ENCODE data around the gene PTGER4.
"Not testable (repeated sequence)": the region's sequence is repeated elsewhere in the genome, so short reads cannot be mapped to it uniquely, and the experiment has no call there.

Gene PTGER4

DNA sequence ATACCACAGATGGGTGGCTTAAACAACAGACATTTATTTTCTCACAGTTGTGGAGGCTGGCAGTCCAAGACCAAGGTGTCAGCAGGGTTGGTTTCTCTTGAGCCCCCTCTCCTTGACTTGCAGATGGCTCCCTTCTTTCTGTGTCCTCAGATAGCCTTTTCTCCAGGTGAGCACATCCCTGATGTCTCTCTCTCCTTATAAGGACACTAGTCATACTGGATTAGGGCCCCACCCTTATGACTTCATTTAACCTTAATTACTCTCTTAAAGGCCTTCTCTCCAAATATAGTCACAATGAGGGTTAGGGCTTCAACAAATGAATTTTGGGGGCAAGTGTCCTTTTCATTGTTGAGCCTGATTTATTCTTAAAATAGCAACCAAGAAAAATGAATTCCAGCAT is 14.7 kb downstream of the PTGER4 start:
- DNase-seq, result no peak

- DNase-seq, result no peak
Measured at GRCh38 chr5:40700116-40700782, 20.5 kb downstream of the PTGER4 start.

GRCh38 chr5:40702027-40702426 is 22.3 kb downstream of the PTGER4 start:
- not testable (repeated sequence) for DNase-seq

DNA sequence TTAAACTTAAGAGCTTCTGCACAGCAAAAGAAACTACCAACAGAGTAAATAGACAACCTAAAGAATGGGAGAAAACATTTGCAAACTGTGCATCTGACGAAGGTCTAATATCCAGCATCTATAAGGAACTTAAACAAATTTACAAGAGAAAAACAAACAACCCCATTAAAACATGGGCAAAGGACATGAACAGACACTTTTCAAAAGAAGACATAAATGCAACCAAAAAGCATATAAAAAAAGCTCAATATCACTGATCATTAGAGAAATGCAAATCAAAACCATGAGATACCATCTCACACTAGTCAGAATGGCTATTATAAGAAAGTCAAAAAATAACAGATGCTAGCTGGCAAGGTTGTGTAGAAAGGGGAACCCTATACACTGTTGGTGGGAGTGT is 25.8 kb downstream of the PTGER4 start:
- DNase-seq, result not testable (repeated sequence)

- not testable (repeated sequence) for DNase-seq
Measured at GRCh38 chr5:40710575-40710974, 30.9 kb downstream of the PTGER4 start.

DNA sequence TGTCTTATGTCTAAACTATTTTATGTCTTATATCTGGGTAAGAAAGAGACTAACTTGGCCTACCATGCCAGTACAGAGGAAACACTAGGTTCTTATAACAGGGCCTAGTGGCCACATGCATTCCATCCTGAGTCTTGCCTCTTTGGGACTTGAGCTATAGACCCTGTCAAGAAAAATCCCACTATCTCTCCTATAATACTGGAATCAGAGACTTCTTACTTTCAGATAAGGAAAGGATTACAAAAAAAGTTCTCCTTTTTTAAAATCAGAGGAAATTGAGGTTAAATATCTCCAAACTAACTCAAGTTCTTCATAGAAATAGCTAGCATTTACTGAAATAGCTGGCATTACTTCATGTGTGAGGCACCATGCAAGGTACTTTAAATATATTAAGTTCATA is 34.3 kb downstream of the PTGER4 start:
- DNase-seq, result no peak

- DNase-seq, result peak; percentile 24
Measured at GRCh38 chr5:40716000-40716399, 36.3 kb downstream of the PTGER4 start.

GRCh38 chr5:40716590-40716989 is 36.9 kb downstream of the PTGER4 start:
- DNase-seq, result no peak

DNA sequence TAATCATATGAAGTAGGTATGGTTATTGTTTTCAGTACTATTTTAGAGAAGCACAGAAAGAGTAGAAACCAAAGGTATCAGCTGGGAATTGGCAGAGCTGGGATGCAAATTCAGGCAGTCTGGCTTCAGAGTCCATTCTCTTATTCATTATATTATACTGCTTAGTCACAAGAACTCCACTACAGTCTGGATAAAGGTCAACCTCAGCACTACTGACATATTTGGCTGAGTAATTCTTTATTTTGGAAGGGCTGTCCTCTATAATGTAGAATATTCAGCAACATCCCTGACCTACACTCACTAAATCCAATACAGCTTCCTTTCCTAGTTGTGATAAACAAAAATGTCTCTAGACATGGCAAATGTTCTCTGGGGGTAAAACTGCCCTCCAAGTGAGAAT is 37.6 kb downstream of the PTGER4 start:
- no peak for DNase-seq

DNA sequence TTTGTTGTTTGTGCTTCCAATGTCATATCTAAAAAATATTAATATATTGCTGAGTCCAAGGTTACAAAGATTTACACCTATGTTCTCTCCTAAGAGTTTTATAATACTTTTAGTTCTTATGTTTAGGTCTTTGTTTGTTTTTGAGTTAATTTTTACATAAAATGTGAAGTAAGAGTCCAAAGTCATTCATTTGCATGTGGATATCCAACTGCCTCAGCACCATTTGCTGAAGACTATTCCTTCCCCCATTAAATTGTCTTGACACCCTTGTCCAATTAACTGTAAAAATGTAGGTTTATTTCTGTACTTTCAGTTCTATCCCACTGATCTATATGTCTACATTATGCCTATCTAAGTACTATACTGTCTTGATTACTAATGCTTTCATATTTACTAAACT is 40.4 kb downstream of the PTGER4 start:
- no peak for DNase-seq

DNA sequence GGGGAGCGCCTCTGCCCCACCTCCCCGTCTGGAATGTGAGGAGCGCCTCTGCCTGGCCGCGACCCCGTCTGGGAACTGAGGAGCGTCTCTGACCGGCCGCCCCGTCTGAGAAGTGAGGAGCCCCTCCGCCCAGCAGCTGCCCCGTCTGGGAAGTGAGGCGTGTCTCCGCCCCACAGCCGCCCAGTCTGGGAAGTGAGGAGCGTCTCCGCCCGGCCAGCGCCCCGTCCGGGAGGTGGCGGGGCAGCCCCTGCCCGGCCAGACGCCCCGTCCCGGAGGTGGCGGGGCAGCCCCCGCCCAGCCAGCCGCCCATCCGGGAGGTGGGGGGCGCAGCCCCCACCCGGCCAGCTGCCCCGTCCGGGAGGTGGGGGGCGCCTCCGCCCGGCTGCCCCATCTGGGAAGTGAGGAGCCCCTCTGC is 42.8 kb downstream of the PTGER4 start:
- DNase-seq, result not testable (repeated sequence)

DNA sequence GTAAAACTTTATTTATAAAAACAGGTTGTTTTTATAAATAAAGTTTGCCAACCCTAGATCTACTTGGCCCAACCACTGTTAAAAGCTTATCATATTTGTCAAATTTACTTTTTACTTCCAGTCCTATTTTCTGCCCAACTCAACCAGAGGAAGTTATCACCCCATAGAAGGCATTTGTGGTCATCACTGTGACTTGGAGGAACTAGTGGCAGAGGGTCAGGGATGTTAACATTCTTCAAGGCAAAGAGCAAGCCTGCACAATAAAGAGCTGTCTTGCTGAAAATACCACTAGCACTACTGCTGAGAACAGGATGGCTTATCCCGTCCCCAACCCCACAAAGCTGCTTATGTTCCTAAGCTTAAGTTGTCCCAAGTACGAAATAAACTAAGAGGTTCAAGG is 53.7 kb downstream of the PTGER4 start:
- no peak for DNase-seq

- no peak for DNase-seq
Measured at GRCh38 chr5:40733879-40734563, 54.3 kb downstream of the PTGER4 start.

DNA sequence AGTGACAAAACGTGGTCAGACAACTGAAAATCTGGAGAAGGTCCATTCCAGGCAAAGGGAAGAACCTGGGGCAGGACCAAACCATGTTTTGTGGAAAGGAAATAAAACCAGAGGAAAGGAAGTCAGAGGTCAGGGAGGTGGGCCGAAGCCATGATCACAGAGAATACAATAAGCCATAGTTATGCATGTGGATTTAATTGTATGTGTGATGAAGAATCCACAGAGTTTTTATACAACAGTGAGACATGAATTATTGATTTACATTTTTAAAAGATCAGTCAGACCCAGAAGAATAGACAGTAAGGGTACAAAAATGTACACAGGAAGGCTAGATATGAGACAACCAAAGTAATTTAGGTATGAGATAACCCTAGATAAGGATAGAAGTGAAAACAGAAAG is 55.3 kb downstream of the PTGER4 start:
- no peak for DNase-seq

DNA sequence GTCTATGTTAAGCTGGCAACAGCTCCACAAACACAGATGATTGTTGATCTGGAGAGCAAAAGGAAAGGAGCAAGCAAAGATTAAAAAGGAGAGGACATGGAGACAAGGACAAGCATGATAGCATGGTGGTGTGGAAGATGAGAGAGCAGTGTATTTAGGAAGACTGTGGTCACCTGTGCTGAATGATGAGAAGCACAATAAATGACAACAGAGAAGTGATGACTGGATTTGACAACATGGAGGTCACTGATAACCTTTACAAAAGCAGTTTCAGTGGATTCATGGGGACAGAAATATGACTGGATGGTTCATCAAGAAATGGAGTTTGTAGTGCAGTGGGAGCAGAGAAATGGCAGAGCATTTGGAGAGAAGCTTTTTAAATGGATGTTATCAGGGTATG is 55.9 kb downstream of the PTGER4 start:
- DNase-seq, result no peak

DNA sequence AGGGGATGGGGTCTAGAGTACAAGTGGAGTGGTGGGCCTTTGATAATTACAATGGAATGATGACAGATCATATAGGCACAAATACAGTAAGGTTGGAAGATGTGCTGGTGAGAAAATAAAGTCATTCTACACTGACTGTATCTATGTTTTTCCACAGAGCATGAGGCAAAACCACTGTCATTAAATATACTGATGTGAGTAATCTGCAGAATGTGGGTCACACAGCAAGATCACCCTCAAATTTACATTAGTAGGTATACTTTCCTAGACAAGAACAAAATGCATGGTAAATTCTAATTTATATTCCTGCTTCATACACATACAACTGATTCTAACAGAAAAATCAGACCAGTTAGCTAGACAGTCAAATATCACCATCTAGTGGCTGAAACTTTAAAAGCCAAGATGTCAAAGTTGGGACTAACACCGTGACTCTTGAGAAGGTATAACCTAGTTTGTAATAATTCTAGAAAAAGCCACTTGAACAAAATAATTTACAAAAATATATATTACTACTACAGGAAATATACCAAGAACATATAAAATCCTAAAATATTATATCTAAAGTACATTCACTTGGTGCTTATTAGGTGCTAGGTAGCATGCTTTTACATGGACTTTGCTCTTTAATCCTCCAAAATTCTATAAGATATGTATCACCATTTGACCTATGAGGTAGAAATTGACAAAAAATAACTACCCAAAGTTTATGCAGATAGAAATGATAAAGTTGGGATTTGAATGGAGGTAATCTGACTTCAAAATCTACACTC is 56.6 kb downstream of the PTGER4 start:
- DNase-seq, result peak; percentile 70

- no peak for DNase-seq
Measured at GRCh38 chr5:40738502-40738901, 58.8 kb downstream of the PTGER4 start.
